ENCODE data around the gene SLC25A51.
A peak's percentile ranks its signal among the peaks of the same experiment; 100 is the strongest.

Gene SLC25A51

DNA sequence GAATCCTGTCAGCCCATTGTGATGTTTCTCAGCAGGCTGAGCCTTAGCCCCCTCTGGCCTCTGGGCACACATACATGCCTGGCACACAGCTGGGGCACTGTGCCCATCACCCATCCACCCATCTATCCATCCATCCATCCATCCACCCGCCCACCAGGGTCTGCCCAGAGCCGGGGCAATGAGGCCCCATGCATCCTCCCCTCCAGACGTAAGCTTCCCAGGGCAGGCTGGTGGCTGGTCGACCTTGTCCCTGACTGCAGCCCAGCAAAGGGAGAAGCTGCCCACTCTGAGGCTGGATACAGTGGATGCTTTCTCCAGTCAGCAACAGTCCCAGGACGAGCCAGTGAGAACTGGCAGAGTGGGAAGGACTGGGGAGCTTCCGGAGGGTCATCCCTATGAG is 21.1 kb upstream of the SLC25A51 start:
- Histone ChIP-seq H3K4me1 (ENCODE audit: control insufficient read depth, insufficient read depth, low read length) (peaks cover 73% of the 10 kb centered on the region), H3K36me3 (ENCODE audit: control insufficient read depth, insufficient read depth, low read length) (no peaks in the 10 kb centered on the region; the same call in 1 of the 2 replicates), H3K27ac (ENCODE audit: low read depth, low read length) (no peak overlapping the region), H3K27me3 (ENCODE audit: control insufficient read depth, insufficient read depth, low read length) (no peaks in the 10 kb centered on the region), H3K9ac (ENCODE audit: low read length) (no peak overlapping the region), H3K4me3 (ENCODE audit: low read depth, low read length) (no peak overlapping the region), H3K9me3 (ENCODE audit: control insufficient read depth, insufficient read depth, low read depth, low read length) (no peaks in the 10 kb centered on the region)

DNA sequence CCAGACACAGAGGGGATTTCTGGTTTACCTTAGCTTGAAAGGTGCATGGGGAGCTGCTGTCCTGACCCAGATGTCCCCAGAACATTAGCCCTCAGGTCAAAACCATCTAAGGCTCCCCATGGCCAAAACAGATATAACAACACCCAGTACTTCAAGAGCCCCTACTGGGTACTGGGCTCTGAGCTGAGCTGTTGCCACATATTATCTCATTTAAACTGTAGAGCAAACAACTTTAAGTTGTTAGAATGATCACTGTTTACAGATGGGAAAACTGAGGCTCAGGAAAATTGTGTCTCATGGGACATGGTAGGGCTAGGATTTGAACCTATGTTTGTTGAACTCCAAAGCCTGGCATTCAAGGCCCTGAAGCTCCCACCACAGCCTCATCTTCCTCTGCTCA is 20.6 kb upstream of the SLC25A51 start:
- Histone ChIP-seq H3K27me3 (ENCODE audit: control insufficient read depth, insufficient read depth, low read length) (no peaks in the 10 kb centered on the region), H3K9me3 (ENCODE audit: control insufficient read depth, insufficient read depth, low read depth, low read length) (no peaks in the 10 kb centered on the region), H3K36me3 (ENCODE audit: control insufficient read depth, insufficient read depth, low read length) (no peaks in the 10 kb centered on the region; the same call in 1 of the 2 replicates), H3K4me3 (ENCODE audit: low read depth, low read length) (no peak overlapping the region), H3K27ac (ENCODE audit: low read depth, low read length) (no peak overlapping the region), H3K9ac (ENCODE audit: low read length) (no peak overlapping the region), H3K4me1 (ENCODE audit: control insufficient read depth, insufficient read depth, low read length) (peaks cover 78% of the 10 kb centered on the region)

DNA sequence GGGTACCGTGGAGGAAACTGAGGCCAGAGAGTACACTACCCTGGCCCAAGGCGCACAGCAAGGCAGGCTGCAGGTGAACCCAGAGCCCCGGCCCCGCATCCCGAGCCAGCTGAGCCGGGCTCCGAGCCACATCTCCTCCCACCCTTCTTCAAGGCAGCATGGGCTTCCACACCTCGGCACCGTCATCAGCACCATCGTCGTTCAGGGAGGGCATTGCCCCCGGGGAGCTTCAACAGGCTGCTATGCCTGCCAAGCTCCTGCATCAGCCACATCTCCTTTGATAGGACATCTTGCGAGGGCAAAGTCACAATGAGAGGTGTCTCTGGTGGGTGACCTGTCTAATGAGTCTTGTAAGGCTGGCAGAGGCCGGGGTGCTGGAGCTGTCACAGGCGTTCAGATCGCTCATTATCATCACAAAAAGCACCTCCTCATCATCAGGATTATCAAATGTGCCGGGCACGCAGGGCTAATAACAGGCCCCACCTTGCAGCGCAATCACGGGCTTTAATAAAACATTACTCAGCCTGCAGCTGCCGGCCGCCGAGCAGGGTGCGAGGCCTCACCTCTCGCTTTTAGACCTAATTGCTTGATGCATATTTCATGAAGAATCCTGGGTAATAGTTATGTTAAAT is 20.0 kb upstream of the SLC25A51 start:
- no peak overlapping the region for H3K27ac ChIP-seq (ENCODE audit: low read depth, low read length)
- no peak overlapping the region for H3K9ac ChIP-seq (ENCODE audit: low read length)
- H3K27me3 ChIP-seq (ENCODE audit: control insufficient read depth, insufficient read depth, low read length), result no peaks in the 10 kb centered on the region
- H3K36me3 ChIP-seq (ENCODE audit: control insufficient read depth, insufficient read depth, low read length), result no peaks in the 10 kb centered on the region
- H3K4me3 ChIP-seq (ENCODE audit: low read depth, low read length), result no peak overlapping the region
- peaks cover 82% of the 10 kb centered on the region for H3K4me1 ChIP-seq (ENCODE audit: control insufficient read depth, insufficient read depth, low read length)
- H3K9me3 ChIP-seq (ENCODE audit: control insufficient read depth, insufficient read depth, low read depth, low read length), result no peaks in the 10 kb centered on the region

DNA sequence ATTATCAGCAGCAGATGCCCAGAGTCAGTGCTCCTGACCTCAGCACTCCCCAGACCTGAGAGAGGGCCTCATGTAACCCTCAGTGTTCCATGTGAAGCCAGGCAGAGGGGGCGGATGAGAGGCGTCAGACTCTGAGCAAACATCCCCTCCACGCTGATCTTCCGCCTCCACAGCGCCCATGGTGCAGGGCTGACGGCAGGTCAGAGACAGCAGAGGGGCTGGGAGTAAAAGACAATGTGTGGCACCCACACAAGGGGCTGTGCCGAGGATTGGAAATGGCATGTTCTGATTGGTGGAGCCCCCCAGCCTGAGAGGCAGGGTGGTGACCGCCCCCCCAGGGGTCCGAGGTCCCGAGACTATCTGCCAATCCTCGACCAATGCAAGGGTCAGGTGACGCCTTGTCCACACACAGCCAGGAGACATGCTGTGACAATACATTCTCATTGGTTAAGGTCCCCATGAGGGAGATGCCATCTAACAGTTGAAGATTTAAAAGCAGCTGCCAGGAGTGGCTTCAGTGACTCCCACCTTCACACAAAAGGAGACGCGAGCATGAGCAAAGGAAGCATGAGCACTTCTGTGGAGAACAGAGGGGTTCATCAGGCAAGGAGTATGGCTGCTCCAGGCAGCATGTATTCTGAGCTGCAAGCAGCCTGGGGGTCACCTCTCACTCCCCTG is 19.3 kb upstream of the SLC25A51 start:
- H3K4me3 ChIP-seq (ENCODE audit: low read depth, low read length), result no peak overlapping the region
- no peaks in the 10 kb centered on the region for H3K27me3 ChIP-seq (ENCODE audit: control insufficient read depth, insufficient read depth, low read length)
- H3K27ac ChIP-seq (ENCODE audit: low read depth, low read length), result no peak overlapping the region
- H3K4me1 ChIP-seq (ENCODE audit: control insufficient read depth, insufficient read depth, low read length), result peaks cover 81% of the 10 kb centered on the region
- peak overlapping the region; percentile 19 for H3K9ac ChIP-seq (ENCODE audit: low read length)
- peaks cover 2% of the 10 kb centered on the region; the same call in 1 of the 2 replicates for H3K36me3 ChIP-seq (ENCODE audit: control insufficient read depth, insufficient read depth, low read length)
- no peaks in the 10 kb centered on the region for H3K9me3 ChIP-seq (ENCODE audit: control insufficient read depth, insufficient read depth, low read depth, low read length)

DNA sequence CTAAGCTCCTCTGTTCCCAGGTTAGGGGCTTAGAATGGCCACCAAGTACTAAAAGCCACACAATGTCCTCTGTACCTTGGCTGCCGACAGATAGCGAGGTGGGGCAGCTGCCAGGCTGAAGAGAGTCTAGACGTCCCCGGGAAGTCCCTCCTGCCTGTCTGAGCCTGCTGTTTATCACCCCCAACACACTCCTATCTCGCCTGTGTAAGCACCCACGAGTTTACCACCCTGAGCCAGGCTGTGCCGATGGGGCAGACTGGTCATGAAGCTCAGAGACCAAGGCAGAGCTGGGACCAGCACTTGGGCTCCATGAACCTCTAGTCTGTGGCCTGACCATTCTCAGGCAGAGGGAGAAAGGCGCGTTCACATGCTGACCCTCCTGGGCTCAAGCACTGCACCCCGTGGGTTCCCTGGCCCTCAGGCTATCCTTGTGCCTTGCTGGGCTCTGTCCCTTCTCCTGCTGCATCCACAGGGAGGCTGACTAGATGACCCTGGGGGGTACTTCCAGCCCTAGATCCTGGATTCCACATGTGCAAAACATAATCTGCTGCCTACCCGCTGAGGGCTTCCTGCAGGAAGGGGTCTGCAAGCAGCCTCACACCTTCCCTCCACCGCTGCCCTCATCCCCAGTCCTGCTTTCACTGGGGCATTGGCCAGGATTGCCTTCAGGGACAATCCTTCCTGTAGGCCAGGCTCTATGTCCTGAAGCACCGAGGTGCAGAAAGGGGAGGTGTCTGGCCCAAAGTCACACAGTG is 18.6 kb upstream of the SLC25A51 start:
- Histone ChIP-seq H3K27me3 (ENCODE audit: control insufficient read depth, insufficient read depth, low read length) (no peaks in the 10 kb centered on the region), H3K27ac (ENCODE audit: low read depth, low read length) (0 out of 2 replicates have a peak overlapping the region, but pooled peaks have one; percentile 19), H3K4me3 (ENCODE audit: low read depth, low read length) (no peak overlapping the region), H3K36me3 (ENCODE audit: control insufficient read depth, insufficient read depth, low read length) (peaks cover 9% of the 10 kb centered on the region; the same call in 1 of the 2 replicates), H3K9me3 (ENCODE audit: control insufficient read depth, insufficient read depth, low read depth, low read length) (no peaks in the 10 kb centered on the region), H3K4me1 (ENCODE audit: control insufficient read depth, insufficient read depth, low read length) (peaks cover 74% of the 10 kb centered on the region), H3K9ac (ENCODE audit: low read length) (peak overlapping the region; percentile 19)

DNA sequence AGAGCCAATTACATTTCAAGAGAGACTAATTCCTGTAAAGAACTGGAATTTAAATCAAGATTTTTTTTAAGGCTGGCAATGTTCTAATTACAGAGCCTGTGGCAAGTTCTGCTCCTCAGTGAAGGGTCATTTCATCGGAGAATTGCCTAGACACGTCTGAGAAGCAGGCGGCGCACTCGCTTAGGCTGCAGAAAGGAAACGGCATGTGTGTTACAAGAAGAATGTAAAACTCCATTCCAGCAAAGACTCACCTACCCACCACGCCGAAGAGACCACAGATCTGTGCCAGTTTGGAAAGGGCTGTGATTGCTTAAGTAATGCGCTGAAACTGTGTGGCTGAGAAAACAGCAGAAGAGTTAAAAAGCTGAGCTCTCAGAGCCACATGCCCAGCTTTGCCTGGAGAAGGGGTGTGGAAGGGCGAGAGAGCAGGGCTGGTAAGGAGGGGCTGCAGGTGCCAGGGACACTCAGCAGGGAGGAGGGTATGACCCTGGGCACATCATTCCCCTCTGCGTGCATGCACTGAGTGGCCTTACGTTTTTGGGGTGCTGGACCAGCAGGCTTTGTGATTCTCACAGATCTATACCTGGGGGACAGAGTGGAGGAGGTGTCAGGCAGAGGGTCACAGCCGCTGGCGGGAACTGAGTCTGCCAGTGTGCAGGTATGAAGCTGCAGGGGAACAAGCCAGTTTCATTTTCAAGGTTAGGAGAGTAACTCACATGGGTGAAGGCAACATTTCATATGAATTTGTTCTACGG is 17.8 kb upstream of the SLC25A51 start:
- H3K9me3 ChIP-seq (ENCODE audit: control insufficient read depth, insufficient read depth, low read depth, low read length), result no peaks in the 10 kb centered on the region
- peaks cover 72% of the 10 kb centered on the region for H3K4me1 ChIP-seq (ENCODE audit: control insufficient read depth, insufficient read depth, low read length)
- H3K27ac ChIP-seq (ENCODE audit: low read depth, low read length), result 0 out of 2 replicates have a peak overlapping the region, but pooled peaks have one; percentile 19
- peaks cover 10% of the 10 kb centered on the region; the same call in 1 of the 2 replicates for H3K36me3 ChIP-seq (ENCODE audit: control insufficient read depth, insufficient read depth, low read length)
- no peak overlapping the region for H3K9ac ChIP-seq (ENCODE audit: low read length)
- no peak overlapping the region for H3K4me3 ChIP-seq (ENCODE audit: low read depth, low read length)
- no peaks in the 10 kb centered on the region for H3K27me3 ChIP-seq (ENCODE audit: control insufficient read depth, insufficient read depth, low read length)

DNA sequence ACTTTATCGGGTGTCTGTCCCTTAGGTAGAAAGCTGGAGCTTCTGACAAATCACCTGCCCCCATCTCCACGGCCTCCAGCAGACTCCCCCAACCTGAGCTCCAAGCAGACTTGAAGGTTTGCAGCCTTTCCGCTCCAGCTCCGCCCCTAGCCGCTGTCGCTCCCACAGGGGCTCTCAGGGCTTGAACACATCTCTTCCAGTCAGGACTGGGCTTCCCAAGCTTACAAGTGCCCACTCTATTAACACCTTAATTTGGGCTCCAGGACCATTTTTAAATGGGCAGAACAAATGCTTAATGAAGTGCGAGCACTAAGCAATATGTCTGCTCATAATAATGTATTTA is 17.2 kb upstream of the SLC25A51 start:
- no peaks in the 10 kb centered on the region for H3K9me3 ChIP-seq (ENCODE audit: control insufficient read depth, insufficient read depth, low read depth, low read length)
- H3K27me3 ChIP-seq (ENCODE audit: control insufficient read depth, insufficient read depth, low read length), result no peaks in the 10 kb centered on the region
- H3K27ac ChIP-seq (ENCODE audit: low read depth, low read length), result no peak overlapping the region
- peaks cover 66% of the 10 kb centered on the region for H3K4me1 ChIP-seq (ENCODE audit: control insufficient read depth, insufficient read depth, low read length)
- peaks cover 10% of the 10 kb centered on the region; the same call in 1 of the 2 replicates for H3K36me3 ChIP-seq (ENCODE audit: control insufficient read depth, insufficient read depth, low read length)
- H3K4me3 ChIP-seq (ENCODE audit: low read depth, low read length), result no peak overlapping the region
- no peak overlapping the region for H3K9ac ChIP-seq (ENCODE audit: low read length)

DNA sequence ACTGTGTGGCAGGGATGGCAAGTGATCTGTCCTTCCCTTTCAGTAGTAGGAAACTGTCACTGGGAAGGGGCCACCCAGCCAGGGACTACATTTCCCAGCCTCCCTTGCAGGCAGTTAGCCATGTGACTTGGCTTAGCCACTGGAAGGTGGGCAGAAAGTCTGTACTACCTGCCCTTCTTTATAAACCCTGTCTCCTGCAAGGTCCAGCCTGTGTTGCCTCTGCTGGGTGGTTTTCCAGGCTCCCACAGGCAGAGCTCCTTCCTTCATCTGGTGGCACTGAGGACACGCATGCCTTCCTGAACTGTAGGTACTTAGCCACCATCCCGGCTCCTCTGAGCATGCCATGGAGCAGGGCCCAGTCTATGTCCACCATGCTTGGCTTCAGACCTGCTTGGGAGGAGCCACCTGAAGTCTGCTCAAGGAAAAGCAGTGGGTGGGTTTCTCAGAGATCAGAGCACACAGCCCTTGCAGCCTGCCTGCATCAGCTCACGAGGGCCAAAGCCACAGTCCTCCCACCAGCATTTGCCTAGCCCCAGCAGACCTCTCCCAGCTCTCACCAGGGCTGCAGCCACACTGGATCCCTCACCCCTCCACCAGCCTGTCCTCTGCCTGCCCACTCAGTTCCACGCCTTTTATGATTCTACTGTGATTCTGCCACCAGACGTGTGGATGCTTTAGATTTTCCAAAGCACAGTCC is 16.7 kb upstream of the SLC25A51 start:
- H3K36me3 ChIP-seq (ENCODE audit: control insufficient read depth, insufficient read depth, low read length), result peaks cover 10% of the 10 kb centered on the region; the same call in 1 of the 2 replicates
- H3K9ac ChIP-seq (ENCODE audit: low read length), result no peak overlapping the region
- H3K4me3 ChIP-seq (ENCODE audit: low read depth, low read length), result no peak overlapping the region
- no peaks in the 10 kb centered on the region for H3K27me3 ChIP-seq (ENCODE audit: control insufficient read depth, insufficient read depth, low read length)
- H3K9me3 ChIP-seq (ENCODE audit: control insufficient read depth, insufficient read depth, low read depth, low read length), result no peaks in the 10 kb centered on the region
- H3K27ac ChIP-seq (ENCODE audit: low read depth, low read length), result no peak overlapping the region
- peaks cover 61% of the 10 kb centered on the region for H3K4me1 ChIP-seq (ENCODE audit: control insufficient read depth, insufficient read depth, low read length)

DNA sequence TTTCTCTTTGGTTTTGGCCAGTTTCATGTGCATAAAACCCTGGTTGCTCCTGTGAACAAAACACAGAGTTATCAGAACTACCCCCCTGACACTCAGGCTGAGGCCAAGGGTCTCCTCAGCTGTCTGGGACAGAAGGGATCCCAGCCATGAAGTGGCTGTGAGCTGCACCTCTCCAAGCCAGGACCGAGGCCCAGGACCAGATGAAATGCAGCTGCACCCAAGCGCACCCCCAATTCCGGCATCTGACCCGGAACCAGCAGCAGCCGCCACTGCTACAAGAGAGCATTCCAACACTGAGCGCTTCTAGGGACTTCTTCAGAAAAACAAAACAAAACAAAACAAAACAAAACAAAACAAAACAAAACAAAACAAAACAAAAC is 16.0 kb upstream of the SLC25A51 start:
- H3K9me3 ChIP-seq (ENCODE audit: control insufficient read depth, insufficient read depth, low read depth, low read length), result no peaks in the 10 kb centered on the region
- peaks cover 57% of the 10 kb centered on the region for H3K4me1 ChIP-seq (ENCODE audit: control insufficient read depth, insufficient read depth, low read length)
- peak overlapping the region; percentile 56; the same call in 1 of the 2 replicates for H3K27ac ChIP-seq (ENCODE audit: low read depth, low read length)
- peak overlapping the region; percentile 34 for H3K9ac ChIP-seq (ENCODE audit: low read length)
- peaks cover 10% of the 10 kb centered on the region; the same call in 1 of the 2 replicates for H3K36me3 ChIP-seq (ENCODE audit: control insufficient read depth, insufficient read depth, low read length)
- no peak overlapping the region for H3K4me3 ChIP-seq (ENCODE audit: low read depth, low read length)
- H3K27me3 ChIP-seq (ENCODE audit: control insufficient read depth, insufficient read depth, low read length), result no peaks in the 10 kb centered on the region

DNA sequence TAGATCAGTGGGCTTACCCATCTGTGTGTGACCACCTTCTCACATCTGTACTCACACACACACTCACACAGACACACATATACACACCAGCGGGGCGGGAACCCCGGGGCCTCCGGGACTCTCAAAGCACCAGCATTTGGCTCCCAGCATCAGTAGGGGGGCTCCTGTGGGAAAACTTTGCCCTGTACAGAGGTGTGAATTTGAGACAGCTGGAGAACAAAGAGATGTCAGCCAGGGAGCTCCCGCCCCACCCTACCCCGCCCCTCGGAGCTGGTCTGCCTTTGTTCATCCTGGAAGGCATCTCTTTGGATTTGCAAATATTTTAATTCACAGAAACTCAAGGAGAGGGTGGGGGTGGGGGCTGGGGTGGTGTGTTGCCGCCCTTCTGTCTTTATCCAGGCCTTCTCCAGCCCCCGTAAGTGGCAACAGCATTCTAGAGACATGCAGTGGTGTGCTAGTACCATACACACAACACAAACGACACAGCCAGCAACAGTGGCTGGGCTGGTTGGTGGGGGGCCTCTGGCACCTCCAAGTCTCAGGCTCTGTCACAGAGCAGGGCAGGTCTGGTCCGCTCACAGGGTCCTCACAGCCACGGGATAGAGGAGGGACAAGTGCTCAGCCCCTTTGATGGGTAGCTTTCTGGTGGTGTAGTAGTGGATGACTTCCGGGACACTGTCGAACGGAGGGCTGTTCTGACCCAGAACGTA is 15.5 kb upstream of the SLC25A51 start:
- Histone ChIP-seq H3K27ac (ENCODE audit: low read depth, low read length) (peak overlapping the region; percentile 56; the same call in 1 of the 2 replicates), H3K4me1 (ENCODE audit: control insufficient read depth, insufficient read depth, low read length) (peaks cover 57% of the 10 kb centered on the region), H3K9ac (ENCODE audit: low read length) (peak overlapping the region; percentile 34), H3K9me3 (ENCODE audit: control insufficient read depth, insufficient read depth, low read depth, low read length) (no peaks in the 10 kb centered on the region), H3K27me3 (ENCODE audit: control insufficient read depth, insufficient read depth, low read length) (no peaks in the 10 kb centered on the region), H3K36me3 (ENCODE audit: control insufficient read depth, insufficient read depth, low read length) (peaks cover 10% of the 10 kb centered on the region; the same call in 1 of the 2 replicates), H3K4me3 (ENCODE audit: low read depth, low read length) (no peak overlapping the region)

All from HUES6 (cell line).